Head of caudate nucleus (tissue), 42 donors: ENCODE results near the gene ZMYND11.

Source experiments
- DNase-seq, 42 donors: peaks; one replicate each; pipeline versions ENCODE4 v3.0.0 to v3.0.0-alpha.2; 2020 to 2021; ENCODE audit warnings: mixed read lengths in 7 of 42
- intact Hi-C: fragments of 100-400 bp; cut with DNase I; formaldehyde crosslinking; loops from one replicate; pipeline ENCODE4 v1.15.0; 2022

ZMYND11 gene

GRCh38 chr10:271722-272121 lies 136.5 kb downstream of the ZMYND11 start:
- DNase-seq, result no peak
- intact Hi-C loops, result no loop called here

- no peak for DNase-seq
- intact Hi-C loops, result no loop called here
Measured at GRCh38 chr10:273088-273487, 137.8 kb downstream of the ZMYND11 start.

GRCh38 chr10:274866-275265 lies 139.6 kb downstream of the ZMYND11 start:
- peak in 1 of 42 donors; percentile 31 for DNase-seq
- intact Hi-C loops, result no loop called here

GRCh38 chr10:275680-276079 lies 140.4 kb downstream of the ZMYND11 start:
- intact Hi-C loops, result no loop called here
- DNase-seq, result peak in 1 of 42 donors; percentile 25

DNA sequence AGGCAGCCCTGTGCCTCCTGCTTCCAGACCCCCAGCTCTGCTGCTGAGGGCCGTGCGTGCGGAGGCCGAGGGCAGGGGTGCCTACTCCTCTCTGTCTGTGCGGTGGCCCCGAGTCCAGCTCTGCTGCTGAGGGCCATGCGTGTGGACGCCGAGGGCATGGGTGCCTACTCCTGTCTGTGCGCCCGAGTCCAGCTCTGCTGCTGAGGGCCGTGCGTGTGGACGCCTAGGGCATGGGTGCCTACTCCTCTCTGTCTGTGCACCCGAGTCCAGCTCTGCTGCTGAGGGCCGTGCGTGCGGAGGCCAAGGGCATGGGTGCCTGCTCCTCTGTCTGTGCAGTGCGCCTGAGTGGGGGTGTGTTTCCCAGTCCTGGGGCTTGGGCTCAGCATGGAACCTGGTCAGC lies 142.7 kb downstream of the ZMYND11 start:
- no peak for DNase-seq
- intact Hi-C loops, result no loop called here

GRCh38 chr10:278707-279106 lies 143.5 kb downstream of the ZMYND11 start:
- DNase-seq, result no peak
- intact Hi-C loops, result no loop called here

DNA sequence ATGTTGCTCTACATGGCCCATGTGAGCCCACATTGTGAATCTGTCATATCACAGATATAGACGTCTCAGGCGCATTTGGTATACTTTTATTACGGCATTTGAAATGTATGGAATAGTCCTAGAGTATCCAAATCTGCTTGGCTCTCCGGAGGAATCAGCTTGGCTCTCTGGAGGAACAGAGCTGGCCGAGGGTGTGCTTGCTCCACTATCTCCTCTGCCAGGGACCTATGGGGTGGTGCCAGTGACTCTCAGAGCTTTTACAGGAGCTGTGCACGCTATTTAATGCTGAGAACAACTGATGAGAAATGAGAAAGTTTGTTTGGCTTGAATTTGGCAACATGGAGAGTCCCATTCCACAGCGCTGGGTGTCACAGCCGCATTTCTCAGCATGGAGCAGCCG lies 144.0 kb downstream of the ZMYND11 start:
- DNase-seq, result no peak

GRCh38 chr10:279655-280054 lies 144.4 kb downstream of the ZMYND11 start:
- intact Hi-C loops, result no loop called here
- DNase-seq, result no peak

More for the DNA sequence above, 144.0 kb downstream of the ZMYND11 start:
- intact Hi-C loops, result no loop called here

DNA sequence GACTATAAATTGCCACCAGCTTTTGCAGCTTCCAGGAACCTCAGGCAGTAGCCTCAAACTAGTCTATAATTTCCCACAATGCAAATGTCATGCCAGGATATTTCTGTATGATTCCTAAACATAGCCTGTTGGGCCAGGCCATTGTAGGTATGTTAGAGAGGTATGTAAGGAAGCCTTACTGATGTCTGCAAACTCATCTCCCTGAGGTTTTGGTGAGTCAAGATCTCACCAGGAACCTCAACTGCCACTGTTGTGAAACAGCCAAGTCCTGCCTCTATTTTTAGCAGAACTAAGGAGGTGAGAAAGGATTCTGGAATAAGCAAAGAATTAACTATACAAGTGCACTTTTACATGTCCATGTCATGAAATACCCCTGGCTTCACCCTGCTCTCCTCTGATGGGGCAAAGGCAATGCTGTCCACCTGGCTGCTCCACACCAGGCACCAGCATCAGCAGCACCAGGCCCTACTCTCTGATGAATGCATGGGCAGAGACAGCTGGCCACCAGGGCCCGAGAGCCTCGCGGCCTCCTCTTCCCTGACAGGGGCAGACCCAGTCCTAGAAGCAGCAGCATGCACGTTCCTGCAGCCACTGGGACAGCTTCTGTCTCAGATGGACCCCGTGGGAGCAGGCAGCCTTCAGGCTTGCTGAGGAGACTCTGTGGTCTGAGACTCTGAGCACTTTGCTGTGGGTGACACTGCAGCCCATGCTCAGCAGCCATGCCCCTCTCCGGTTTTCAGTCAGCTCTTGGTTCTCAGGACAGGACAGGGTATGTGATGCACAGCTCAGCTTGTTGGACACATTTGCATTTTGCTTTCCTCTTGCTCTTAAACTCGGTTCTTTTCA lies 147.3 kb downstream of the ZMYND11 start:
- DNase-seq, result no peak

DNA sequence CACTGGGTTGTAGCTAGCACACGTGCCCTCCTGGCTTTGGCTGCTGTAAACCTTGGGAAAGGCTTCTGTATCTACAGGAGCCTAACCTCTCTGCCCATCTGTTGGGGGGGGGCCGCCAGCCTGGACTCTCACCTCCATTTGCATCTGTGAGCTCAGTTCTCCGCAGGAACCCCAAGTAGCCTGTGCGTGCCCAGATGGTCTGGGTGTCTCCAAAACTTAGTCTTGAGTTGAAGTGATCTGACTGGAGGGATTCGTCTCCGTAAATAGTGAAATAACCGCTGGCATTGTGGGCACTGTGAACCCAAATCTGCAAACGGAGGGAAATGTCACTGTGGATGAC lies 147.9 kb downstream of the ZMYND11 start:
- no peak for DNase-seq
- intact Hi-C loops, result no loop called here

More for the DNA sequence above, 147.3 kb downstream of the ZMYND11 start:
- intact Hi-C loops, result no loop called here

GRCh38 chr10:283916-284356 lies 148.7 kb downstream of the ZMYND11 start:
- intact Hi-C loops, result no loop called here
- DNase-seq, result no peak

GRCh38 chr10:285216-285615 lies 150.0 kb downstream of the ZMYND11 start:
- DNase-seq, result no peak
- intact Hi-C loops, result no loop called here

- no peak for DNase-seq
- intact Hi-C loops, result no loop called here
Measured at GRCh38 chr10:287026-287709, 151.9 kb downstream of the ZMYND11 start.

GRCh38 chr10:287814-288213 lies 152.6 kb downstream of the ZMYND11 start:
- intact Hi-C loops, result no loop called here
- no peak for DNase-seq

GRCh38 chr10:288316-289200 lies 153.3 kb downstream of the ZMYND11 start:
- intact Hi-C loops, result no loop called here
- DNase-seq, result no peak

DNA sequence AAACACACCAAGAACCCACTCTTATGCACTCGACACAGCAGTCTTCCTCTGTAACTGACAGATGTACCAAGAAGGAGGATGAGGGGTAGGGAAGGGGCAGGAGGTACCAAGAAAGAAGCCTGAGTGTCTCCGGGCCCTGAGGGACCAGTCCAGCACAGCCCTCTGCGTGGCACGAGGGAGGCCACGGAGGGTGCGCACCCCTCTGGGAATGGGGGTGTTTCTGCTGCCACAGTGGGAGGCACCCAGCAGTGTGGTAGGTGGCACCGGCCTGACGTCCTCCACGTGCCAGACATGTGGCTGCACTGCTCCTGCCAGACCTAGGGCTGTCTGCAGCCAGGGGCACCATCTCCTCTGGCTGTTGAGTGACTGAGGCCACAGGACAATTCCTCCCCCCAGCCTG lies 154.3 kb downstream of the ZMYND11 start:
- intact Hi-C loops, result no loop called here
- no peak for DNase-seq

DNA sequence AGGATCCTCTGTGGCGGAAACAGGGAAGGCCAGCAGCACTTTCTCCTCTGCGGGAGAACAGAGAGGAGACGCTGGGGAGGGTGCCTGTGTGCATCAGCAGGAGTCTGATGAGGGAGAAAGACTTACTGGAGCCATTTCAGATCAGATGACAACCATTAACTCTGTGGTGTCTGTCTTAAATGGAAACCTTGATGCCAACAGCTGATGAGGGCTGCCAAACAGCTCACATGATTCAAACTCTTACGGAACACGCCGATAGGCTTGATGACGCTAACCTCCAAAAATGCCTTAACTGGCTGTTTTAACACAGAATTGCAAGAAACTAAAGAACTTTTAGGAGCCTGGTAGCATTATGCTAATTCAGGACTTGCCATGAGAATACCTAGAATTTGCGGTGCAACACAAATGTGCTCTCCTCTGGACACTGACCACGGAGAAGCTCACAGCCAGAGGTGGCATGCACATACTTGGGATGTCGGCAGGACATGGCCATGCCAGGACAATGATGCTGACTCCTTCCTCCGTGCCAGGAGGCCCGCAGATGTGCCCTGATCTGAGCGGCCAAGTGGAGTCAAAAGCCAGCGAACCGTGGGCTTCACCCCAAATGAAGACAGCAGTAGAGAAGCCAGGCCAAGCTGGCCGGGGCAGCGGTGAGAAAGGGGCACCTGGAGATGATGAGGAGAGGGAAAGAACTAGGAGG lies 154.9 kb downstream of the ZMYND11 start:
- intact Hi-C loops, result no loop called here
- no peak for DNase-seq

DNA sequence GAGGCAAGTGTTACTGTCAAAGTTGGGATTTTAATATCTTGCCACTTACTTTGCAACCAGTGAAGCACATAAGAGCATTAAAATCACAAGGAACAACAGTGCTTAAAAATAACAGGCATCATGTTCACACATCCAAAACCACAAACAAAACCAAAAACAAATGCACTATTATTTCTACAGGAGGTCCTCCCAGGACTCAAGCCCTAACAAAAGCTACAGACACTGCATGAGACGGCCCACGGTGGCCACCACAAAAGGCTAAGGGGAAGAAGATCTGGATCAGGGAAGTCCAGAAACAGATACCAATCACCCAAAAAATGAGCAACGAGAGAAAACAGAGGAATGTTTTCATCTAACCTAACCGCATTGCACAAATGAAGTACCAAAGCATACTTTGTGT lies 158.4 kb downstream of the ZMYND11 start:
- no peak for DNase-seq
- intact Hi-C loops, result no loop called here

GRCh38 chr10:297567-297966 lies 162.3 kb downstream of the ZMYND11 start:
- DNase-seq, result no peak
- intact Hi-C loops, result no loop called here
